Measurements from ENCODE around the gene TRMT44.
A peak's percentile ranks its signal among the peaks of the same experiment; 100 is the strongest.

- peak; percentile 85 for TF ChIP-seq CTCF (IDR thresholded peaks at IDR 0.05)
- no peak for TF ChIP-seq ZFX (IDR thresholded peaks at IDR 0.05; ENCODE audit: borderline replicate concordance)
Observed at GRCh38 chr4:8403173-8403753, 37.3 kb upstream of the TRMT44 start.
